OCI-LY7 (cell line): ENCODE measurements around the gene RNF180.

ENCODE experiments used
- EZH2phosphoT487 ChIP-seq: fragments of 200-600 bp; sonication (generic); IDR thresholded peaks from 2 replicates; pipeline ENCODE4 v1.6.1; 2018; ENCODE audit warnings: low read depth, borderline replicate concordance, mild to moderate bottlenecking, mixed run types, antibody characterized with exemption, low read length, moderate library complexity, mixed read lengths
- TF ChIP-seq, protein P1 (sequence below): fragments of 200-600 bp; sonication (generic); conservative IDR thresholded peaks from 2 replicates; pipeline ENCODE4 v1.5.1; 2014; ENCODE audit warnings: mild to moderate bottlenecking, antibody characterized with exemption, low read length, moderate library complexity, mixed read lengths

DNA sequence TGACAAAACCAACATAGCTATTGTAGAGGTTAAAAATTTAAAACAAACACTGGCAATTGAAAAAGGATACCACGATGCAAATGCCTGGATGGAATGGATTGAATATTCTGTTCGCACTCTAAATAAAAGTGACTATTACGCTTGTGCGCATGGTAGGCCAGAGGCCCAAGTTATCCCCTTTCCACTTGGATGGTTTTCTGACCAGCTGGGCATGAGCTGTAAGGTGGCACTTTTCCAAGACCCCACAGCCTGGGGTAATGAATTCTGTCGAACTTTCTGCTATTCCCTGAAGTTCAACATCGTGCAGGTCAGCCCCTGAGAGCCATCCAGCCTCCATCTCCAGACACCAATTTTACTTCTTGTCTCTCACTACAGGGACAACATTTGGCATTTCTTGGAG is 5.4 kb upstream of the RNF180 start:
- TF ChIP-seq, protein P1, sequence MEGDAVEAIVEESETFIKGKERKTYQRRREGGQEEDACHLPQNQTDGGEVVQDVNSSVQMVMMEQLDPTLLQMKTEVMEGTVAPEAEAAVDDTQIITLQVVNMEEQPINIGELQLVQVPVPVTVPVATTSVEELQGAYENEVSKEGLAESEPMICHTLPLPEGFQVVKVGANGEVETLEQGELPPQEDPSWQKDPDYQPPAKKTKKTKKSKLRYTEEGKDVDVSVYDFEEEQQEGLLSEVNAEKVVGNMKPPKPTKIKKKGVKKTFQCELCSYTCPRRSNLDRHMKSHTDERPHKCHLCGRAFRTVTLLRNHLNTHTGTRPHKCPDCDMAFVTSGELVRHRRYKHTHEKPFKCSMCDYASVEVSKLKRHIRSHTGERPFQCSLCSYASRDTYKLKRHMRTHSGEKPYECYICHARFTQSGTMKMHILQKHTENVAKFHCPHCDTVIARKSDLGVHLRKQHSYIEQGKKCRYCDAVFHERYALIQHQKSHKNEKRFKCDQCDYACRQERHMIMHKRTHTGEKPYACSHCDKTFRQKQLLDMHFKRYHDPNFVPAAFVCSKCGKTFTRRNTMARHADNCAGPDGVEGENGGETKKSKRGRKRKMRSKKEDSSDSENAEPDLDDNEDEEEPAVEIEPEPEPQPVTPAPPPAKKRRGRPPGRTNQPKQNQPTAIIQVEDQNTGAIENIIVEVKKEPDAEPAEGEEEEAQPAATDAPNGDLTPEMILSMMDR, result no peak
- no peak for TF ChIP-seq EZH2phosphoT487
